Measurements from ENCODE around the gene THAP12. TPM values are rescaled to one million over a fixed set of nuclear protein-coding genes. Genes with fewer than 3 reads are reported as not detected.

THAP12 gene
- total RNA-seq, 1 experiment from 2014 or later = 102 TPM

- peak in 1 of 2 experiments; percentile 36 for DNase-seq
These were observed 34.1 kb upstream of the THAP12 start for GRCh38 chr11:76415073-76415472.

GRCh38 chr11:76410851-76411357 lies 30.0 kb upstream of the THAP12 start:
- H3K9me3 ChIP-seq = no peaks in the 10 kb centered on the region
- Mint-ChIP-seq H3K27ac (ENCODE audit: unreplicated experiment) (no peak overlapping the region), H3K4me3 (ENCODE audit: unreplicated experiment) (no peak overlapping the region), H3K4me1 (ENCODE audit: low read depth, unreplicated experiment) (no peaks in the 10 kb centered on the region), H3K27me3 (ENCODE audit: insufficient read depth, unreplicated experiment) (peaks cover 6% of the 10 kb centered on the region), H3K36me3 (ENCODE audit: insufficient read depth, unreplicated experiment) (no peaks in the 10 kb centered on the region), H3K9me3 (ENCODE audit: unreplicated experiment) (no peaks in the 10 kb centered on the region)
- intact Hi-C loops (cut with micrococcal nuclease; ENCODE audit: unreplicated experiment) = no loop called here
- no peak for DNase-seq
- ChIA-PET POLR2A (no interaction called here), CTCF (interaction anchor here (1.4 kb wide), 1 partner anchor 203 kb away, joined by 4 read pairs; no protein-coding TSS in a partner anchor)
- no TSS peak for BruUV-seq (replicated peaks)
- TF ChIP-seq, protein P1, sequence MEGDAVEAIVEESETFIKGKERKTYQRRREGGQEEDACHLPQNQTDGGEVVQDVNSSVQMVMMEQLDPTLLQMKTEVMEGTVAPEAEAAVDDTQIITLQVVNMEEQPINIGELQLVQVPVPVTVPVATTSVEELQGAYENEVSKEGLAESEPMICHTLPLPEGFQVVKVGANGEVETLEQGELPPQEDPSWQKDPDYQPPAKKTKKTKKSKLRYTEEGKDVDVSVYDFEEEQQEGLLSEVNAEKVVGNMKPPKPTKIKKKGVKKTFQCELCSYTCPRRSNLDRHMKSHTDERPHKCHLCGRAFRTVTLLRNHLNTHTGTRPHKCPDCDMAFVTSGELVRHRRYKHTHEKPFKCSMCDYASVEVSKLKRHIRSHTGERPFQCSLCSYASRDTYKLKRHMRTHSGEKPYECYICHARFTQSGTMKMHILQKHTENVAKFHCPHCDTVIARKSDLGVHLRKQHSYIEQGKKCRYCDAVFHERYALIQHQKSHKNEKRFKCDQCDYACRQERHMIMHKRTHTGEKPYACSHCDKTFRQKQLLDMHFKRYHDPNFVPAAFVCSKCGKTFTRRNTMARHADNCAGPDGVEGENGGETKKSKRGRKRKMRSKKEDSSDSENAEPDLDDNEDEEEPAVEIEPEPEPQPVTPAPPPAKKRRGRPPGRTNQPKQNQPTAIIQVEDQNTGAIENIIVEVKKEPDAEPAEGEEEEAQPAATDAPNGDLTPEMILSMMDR (IDR thresholded peaks at IDR 0.05; ENCODE audit: insufficient read depth in 1 of 2, low read depth in 1 of 2, low read length in 1 of 2, severe bottlenecking in 1 of 2, unreplicated experiment in 1 of 2) = no peak
- no peak overlapping the region for H3K4me3 ChIP-seq (ENCODE audit: low read depth, low read length)
- no peaks in the 10 kb centered on the region for H3K36me3 ChIP-seq (ENCODE audit: control insufficient read depth, insufficient read depth, low read length)
- H3K4me1 ChIP-seq = no peaks in the 10 kb centered on the region
- no peaks in the 10 kb centered on the region for H3K27me3 ChIP-seq (replicated peaks; ENCODE audit: control insufficient read depth, insufficient read depth, low read length)

More at GRCh38 chr11:76415073-76415472, 34.1 kb upstream of the THAP12 start:
- Mint-ChIP-seq H3K9me3 (ENCODE audit: unreplicated experiment) (peaks cover 8% of the 10 kb centered on the region), H3K27ac (ENCODE audit: unreplicated experiment) (no peak overlapping the region), H3K36me3 (ENCODE audit: insufficient read depth, unreplicated experiment) (no peaks in the 10 kb centered on the region), H3K4me1 (ENCODE audit: low read depth, unreplicated experiment) (no peaks in the 10 kb centered on the region), H3K4me3 (ENCODE audit: unreplicated experiment) (no peak overlapping the region), H3K27me3 (ENCODE audit: insufficient read depth, unreplicated experiment) (peaks cover 11% of the 10 kb centered on the region)
- H3K27me3 ChIP-seq (replicated peaks; ENCODE audit: control insufficient read depth, insufficient read depth, low read length) = no peaks in the 10 kb centered on the region
- BruUV-seq (replicated peaks) = no TSS peak
- POLR2A ChIA-PET = no interaction called here
- H3K4me3 ChIP-seq (ENCODE audit: low read depth, low read length) = no peak overlapping the region
- intact Hi-C loops (cut with micrococcal nuclease; ENCODE audit: unreplicated experiment) = no loop called here
- H3K9me3 ChIP-seq = no peaks in the 10 kb centered on the region
- no peaks in the 10 kb centered on the region for H3K36me3 ChIP-seq (ENCODE audit: control insufficient read depth, insufficient read depth, low read length)
- CTCF ChIA-PET = no interaction called here
- TF ChIP-seq, protein P1 (IDR thresholded peaks at IDR 0.05; ENCODE audit: insufficient read depth in 1 of 2, low read depth in 1 of 2, low read length in 1 of 2, severe bottlenecking in 1 of 2, unreplicated experiment in 1 of 2) = peak in 1 of 2 experiments; percentile 14
- no peaks in the 10 kb centered on the region for H3K4me1 ChIP-seq

- no peaks in the 10 kb centered on the region for H3K36me3 Mint-ChIP-seq (ENCODE audit: insufficient read depth, unreplicated experiment)
- H3K27me3 Mint-ChIP-seq (ENCODE audit: insufficient read depth, unreplicated experiment) = peaks cover 6% of the 10 kb centered on the region
- Histone ChIP-seq H3K4me1 (no peaks in the 10 kb centered on the region), H3K36me3 (ENCODE audit: control insufficient read depth, insufficient read depth, low read length) (no peaks in the 10 kb centered on the region), H3K4me3 (ENCODE audit: low read depth, low read length) (no peak overlapping the region), H3K9me3 (no peaks in the 10 kb centered on the region), H3K27me3 (replicated peaks; ENCODE audit: control insufficient read depth, insufficient read depth, low read length) (no peaks in the 10 kb centered on the region)
- intact Hi-C loops (cut with micrococcal nuclease; ENCODE audit: unreplicated experiment) = no loop called here
- TF ChIP-seq, protein P1 (IDR thresholded peaks at IDR 0.05; ENCODE audit: insufficient read depth in 1 of 2, low read depth in 1 of 2, low read length in 1 of 2, severe bottlenecking in 1 of 2, unreplicated experiment in 1 of 2) = no peak
- no peak overlapping the region for H3K4me3 Mint-ChIP-seq (ENCODE audit: unreplicated experiment)
- BruUV-seq (replicated peaks) = no TSS peak
- H3K4me1 Mint-ChIP-seq (ENCODE audit: low read depth, unreplicated experiment) = no peaks in the 10 kb centered on the region
- ChIA-PET POLR2A (interaction anchor here (0.6 kb wide), 1 partner anchor 70 kb away, joined by 3 read pairs; no protein-coding TSS in a partner anchor), CTCF (no interaction called here)
- DNase-seq = no peak
- H3K9me3 Mint-ChIP-seq (ENCODE audit: unreplicated experiment) = no peaks in the 10 kb centered on the region
- H3K27ac Mint-ChIP-seq (ENCODE audit: unreplicated experiment) = no peak overlapping the region
These were observed 27.4 kb upstream of the THAP12 start for GRCh38 chr11:76408171-76408965.
